ENCODE results near the gene NLRP6. TPM values are rescaled to one million over a fixed set of nuclear protein-coding genes. Genes with fewer than 3 reads are reported as not detected.

Gene NLRP6
- total RNA-seq, 1 experiment from 2014 or later, result not detected

DNA sequence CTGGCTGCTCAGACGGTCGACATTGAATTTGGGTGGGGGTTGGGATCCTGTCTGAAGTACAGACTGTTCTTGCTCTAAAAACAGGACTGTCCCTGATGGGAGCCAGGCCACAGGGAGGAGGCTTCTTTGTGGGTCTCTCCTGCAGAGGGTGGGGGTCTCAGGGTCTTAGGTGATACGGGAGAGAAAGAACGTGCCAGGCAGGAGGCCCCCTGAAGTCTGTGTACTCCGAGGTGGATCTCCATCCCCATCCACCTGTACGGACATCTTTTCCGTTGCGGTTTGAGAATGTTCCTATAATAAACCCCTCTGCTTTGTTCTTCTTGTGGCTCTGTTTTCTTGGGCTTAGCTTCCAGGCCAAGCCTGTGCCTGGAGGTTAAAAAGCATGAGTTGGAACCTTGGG, 25.5 kb upstream of the NLRP6 start:
- Histone ChIP-seq H3K23me2 (ENCODE audit: insufficient read length, low read depth, low read length, poor library complexity, severe bottlenecking) (no peaks in the 10 kb centered on the region), H2BK120ac (ENCODE audit: low read depth, low read length, poor library complexity, severe bottlenecking) (no peak overlapping the region), H2AFZ (ENCODE audit: low read length) (no peak overlapping the region), H3K27ac (ENCODE audit: insufficient read length, low read depth, low read length) (no peak overlapping the region), H3K4me2 (ENCODE audit: insufficient read depth, insufficient read length, low read length) (no peak overlapping the region), H2BK15ac (ENCODE audit: low read depth, low read length) (no peak overlapping the region), H4K8ac (replicated peaks; ENCODE audit: insufficient read length, low read depth, low read length) (no peak overlapping the region), H3K27me3 (ENCODE audit: insufficient read depth, low read length) (no peaks in the 10 kb centered on the region), H3K9me3 (ENCODE audit: control insufficient read depth, low read depth, low read length) (no peaks in the 10 kb centered on the region), H3K14ac (ENCODE audit: insufficient read depth, low read length) (no peak overlapping the region), H3K79me1 (ENCODE audit: insufficient read depth, low read depth, low read length, poor library complexity, severe bottlenecking) (no peaks in the 10 kb centered on the region), H2BK12ac (ENCODE audit: insufficient read length, low read depth, low read length) (no peak overlapping the region), H3K9ac (ENCODE audit: extremely low read depth, insufficient read length, low read length) (no peak overlapping the region), H3T11ph (ENCODE audit: low read length) (no peak overlapping the region), H2AK5ac (ENCODE audit: insufficient read length, low read length) (no peak overlapping the region), H3K4ac (ENCODE audit: low read depth, low read length) (no peak overlapping the region), H4K20me1 (ENCODE audit: control insufficient read depth, insufficient read depth, insufficient read length) (no peaks in the 10 kb centered on the region), H3K4me1 (ENCODE audit: insufficient read depth, low read length) (no peaks in the 10 kb centered on the region), H3K56ac (ENCODE audit: insufficient read length, low read depth, low read length) (no peak overlapping the region), H3K18ac (ENCODE audit: insufficient read length, low read depth, low read length) (no peak overlapping the region), H4K5ac (ENCODE audit: insufficient read length, low read depth, low read length) (no peak overlapping the region), H2BK5ac (ENCODE audit: insufficient read length, low read length) (no peak overlapping the region), H3K23ac (ENCODE audit: insufficient read length, low read depth, low read length) (no peak overlapping the region), H3K79me2 (ENCODE audit: insufficient read depth, low read length) (no peaks in the 10 kb centered on the region), H4K91ac (ENCODE audit: insufficient read length, low read depth, low read length) (no peak overlapping the region), H2BK20ac (ENCODE audit: low read depth, low read length, poor library complexity, severe bottlenecking) (no peak overlapping the region)
- no peaks in the 10 kb centered on the region; the same call in 1 of the 2 replicates for H3K27me3 Mint-ChIP-seq (ENCODE audit: low read depth)
- WGBS (ENCODE audit: extremely low coverage, insufficient read length, low lambda C conversion rate), result no CpG with 5 or more reads among the region's 8 CpGs
- H3K9me3 Mint-ChIP-seq, result no peaks in the 10 kb centered on the region; a peak in 1 of 5 replicates
- peaks cover 0 to 5% of the 10 kb centered on the region in 2 experiments; a peak in 2 of 4 replicates for H3K4me1 Mint-ChIP-seq
- peaks cover 35 to 52% (median 36%) of the 10 kb centered on the region in 3 experiments for H3K36me3 Mint-ChIP-seq (ENCODE audit: insufficient read depth in 1 of 3, low read depth in 3 of 3)
- no peak overlapping the region for H3K27ac Mint-ChIP-seq
- TF ChIP-seq, protein P1, sequence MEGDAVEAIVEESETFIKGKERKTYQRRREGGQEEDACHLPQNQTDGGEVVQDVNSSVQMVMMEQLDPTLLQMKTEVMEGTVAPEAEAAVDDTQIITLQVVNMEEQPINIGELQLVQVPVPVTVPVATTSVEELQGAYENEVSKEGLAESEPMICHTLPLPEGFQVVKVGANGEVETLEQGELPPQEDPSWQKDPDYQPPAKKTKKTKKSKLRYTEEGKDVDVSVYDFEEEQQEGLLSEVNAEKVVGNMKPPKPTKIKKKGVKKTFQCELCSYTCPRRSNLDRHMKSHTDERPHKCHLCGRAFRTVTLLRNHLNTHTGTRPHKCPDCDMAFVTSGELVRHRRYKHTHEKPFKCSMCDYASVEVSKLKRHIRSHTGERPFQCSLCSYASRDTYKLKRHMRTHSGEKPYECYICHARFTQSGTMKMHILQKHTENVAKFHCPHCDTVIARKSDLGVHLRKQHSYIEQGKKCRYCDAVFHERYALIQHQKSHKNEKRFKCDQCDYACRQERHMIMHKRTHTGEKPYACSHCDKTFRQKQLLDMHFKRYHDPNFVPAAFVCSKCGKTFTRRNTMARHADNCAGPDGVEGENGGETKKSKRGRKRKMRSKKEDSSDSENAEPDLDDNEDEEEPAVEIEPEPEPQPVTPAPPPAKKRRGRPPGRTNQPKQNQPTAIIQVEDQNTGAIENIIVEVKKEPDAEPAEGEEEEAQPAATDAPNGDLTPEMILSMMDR (conservative IDR thresholded peaks at IDR 0.05), result no peak
- H3K4me3 Mint-ChIP-seq, result no peak overlapping the region
- DNase-seq, result no peak

Data from H9 (cell line).